AG04450 (cell line): ENCODE data around the gene MRPL22. TPM values are rescaled to one million over a fixed set of nuclear protein-coding genes. Genes with fewer than 3 reads are reported as not detected.

Experiments used
- CTCF ChIA-PET: fragments of 300-600, 350-600 bp; formaldehyde crosslinking; extraction: SDS; loops from one replicate; lab custom pipeline; 2022; ENCODE audit warnings: antibody characterized with exemption, inconsistent platforms; lab: Charles Lee
- POLR2A ChIA-PET: fragments of 350-600 bp; formaldehyde crosslinking; extraction: SDS; loops from one replicate; lab custom pipeline; 2021; ENCODE audit warnings: antibody characterized with exemption, inconsistent platforms; lab: Yijun Ruan, JAX
- DNase-seq: peaks from one replicate; pipeline ENCODE4 v3.0.0-alpha.2; 2011; ENCODE audit warnings: low read depth, low spot score
- H3K27ac ChIP-seq: one replicate; pipeline ENCODE4 v1.5.1; 2012; ENCODE audit warnings: low read depth, low read length, control low read depth
- H3K27me3 ChIP-seq: one replicate; pipeline ENCODE4 v1.6.0; 2012; ENCODE audit warnings: low read length; ENCODE audit not compliant: control insufficient read depth, insufficient read depth
- H3K4me3 ChIP-seq: 2 replicates; pipeline ENCODE4 v1.5.1; 2011; ENCODE audit warnings: mild to moderate bottlenecking, low read depth, low read length, control low read depth
- H3K9me3 ChIP-seq: 2 replicates; pipeline ENCODE4 v1.5.1; 2012; ENCODE audit warnings: low read length; ENCODE audit not compliant: control insufficient read depth, insufficient read depth
- CTCF ChIP-seq: IDR thresholded peaks from 2 replicates; pipeline ENCODE4 v1.5.1; 2011; ENCODE audit warnings: low read depth, low read length, control low read depth, inconsistent platforms
- polyA plus RNA-seq: library from polyadenylated mRNA; depleted of rRNA; stranded (reverse); fragments of >200 nt; gene quantifications from 2 replicates; pipeline ENCODE4 v1.2.3, GENCODE V29; 2011

The MRPL22 gene
- polyA plus RNA-seq, 1 experiment = 47.3 TPM

GRCh38 chr5:154966874-154967273 lies 26.0 kb downstream of the MRPL22 start:
- no peak overlapping the region for H3K27ac ChIP-seq
- no peak for TF ChIP-seq CTCF
- ChIA-PET POLR2A (no interaction called here), CTCF (interaction anchor here (0.6 to 0.8 kb wide), 3 partner anchors 21 to 180 kb away, joined by 3 to 4 read pairs (median 3); no protein-coding TSS in a partner anchor)
- H3K4me3 ChIP-seq = no peak overlapping the region
- no peaks in the 10 kb centered on the region for H3K27me3 ChIP-seq
- DNase-seq = no peak
- no peaks in the 10 kb centered on the region for H3K9me3 ChIP-seq

DNA sequence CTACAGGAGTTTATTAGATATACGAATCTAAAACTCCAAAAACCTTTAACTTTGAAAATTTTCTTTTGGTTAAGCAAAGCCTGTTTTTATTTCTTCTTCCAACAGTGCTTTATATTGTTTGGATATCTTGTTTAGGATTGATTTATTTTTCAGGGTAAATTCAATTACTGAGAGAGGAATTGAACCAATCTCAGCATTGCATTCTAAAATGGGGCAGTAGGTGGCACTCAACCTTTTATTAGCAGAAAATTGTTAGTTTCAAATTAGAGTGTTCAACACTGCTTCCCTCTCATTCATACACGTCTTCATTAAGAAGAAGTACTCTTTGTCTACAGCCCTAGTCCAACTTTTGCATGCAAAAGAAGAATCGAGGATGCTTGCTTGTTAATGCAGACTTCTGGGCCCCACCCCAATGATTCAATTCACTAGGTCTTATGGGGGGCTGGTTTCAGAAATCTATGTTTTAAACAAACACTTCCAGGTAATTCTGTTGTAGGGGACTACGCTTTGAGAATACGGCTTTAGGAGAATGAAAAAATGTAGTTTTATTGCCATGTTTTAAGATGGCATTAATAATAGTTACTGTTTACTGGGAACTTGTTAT lies 26.6 kb downstream of the MRPL22 start:
- POLR2A ChIA-PET = no interaction called here
- Histone ChIP-seq H3K4me3 (no peak overlapping the region), H3K27ac (no peak overlapping the region), H3K9me3 (no peaks in the 10 kb centered on the region), H3K27me3 (no peaks in the 10 kb centered on the region)
- no peak for DNase-seq
- CTCF ChIA-PET = interaction anchor here (0.7 to 1.9 kb wide), 9 partner anchors 8 to 180 kb away, joined by 3 to 8 read pairs (median 4); no protein-coding TSS in a partner anchor
- TF ChIP-seq CTCF = peak; percentile 67

- POLR2A ChIA-PET = no interaction called here
- CTCF ChIA-PET = interaction anchor here (0.6 to 1.9 kb wide), 7 partner anchors 13 to 178 kb away, joined by 3 to 8 read pairs (median 3); no protein-coding TSS in a partner anchor
These were observed 28.1 kb downstream of the MRPL22 start for GRCh38 chr5:154968953-154969352.

GRCh38 chr5:154970759-154971158 lies 29.9 kb downstream of the MRPL22 start:
- no peak overlapping the region for H3K27ac ChIP-seq
- H3K4me3 ChIP-seq = no peak overlapping the region
- H3K27me3 ChIP-seq = no peaks in the 10 kb centered on the region
- DNase-seq = no peak
- no peaks in the 10 kb centered on the region for H3K9me3 ChIP-seq
- CTCF ChIA-PET = interaction anchor here (0.6 to 3.9 kb wide), 5 partner anchors 10 to 176 kb away, joined by 3 to 71 read pairs (median 17); no protein-coding TSS in a partner anchor
- POLR2A ChIA-PET = no interaction called here
- TF ChIP-seq CTCF = no peak

More at GRCh38 chr5:154968953-154969352, 28.1 kb downstream of the MRPL22 start:
- Histone ChIP-seq H3K9me3 (no peaks in the 10 kb centered on the region), H3K27me3 (no peaks in the 10 kb centered on the region), H3K27ac (no peak overlapping the region), H3K4me3 (no peak overlapping the region)
- no peak for DNase-seq
- no peak for TF ChIP-seq CTCF

DNA sequence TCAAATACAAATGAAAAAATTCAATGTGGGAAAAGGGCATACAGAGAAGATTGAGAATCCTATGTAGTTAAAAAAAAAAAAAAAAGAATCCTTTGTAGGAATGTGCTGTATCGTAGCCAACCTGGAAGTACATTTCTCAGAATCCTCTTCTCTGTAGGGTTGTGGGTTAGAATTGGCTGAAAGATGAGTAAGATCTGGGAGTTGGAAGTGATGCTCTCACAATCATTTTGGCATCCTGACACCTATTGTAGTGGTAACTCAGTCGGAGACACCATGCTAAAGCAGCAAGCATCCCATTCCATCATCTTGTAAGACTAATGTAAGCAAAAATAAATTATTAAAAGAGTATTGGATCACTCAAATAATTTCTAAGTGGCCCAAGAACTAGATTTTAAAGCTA lies 30.6 kb downstream of the MRPL22 start:
- CTCF ChIA-PET = interaction anchor here (1.5 to 3.9 kb wide), 13 partner anchors 9 to 176 kb away, joined by 3 to 71 read pairs (median 8); no protein-coding TSS in a partner anchor
- no peak overlapping the region for H3K27ac ChIP-seq
- POLR2A ChIA-PET = no interaction called here
- H3K27me3 ChIP-seq = no peaks in the 10 kb centered on the region
- no peaks in the 10 kb centered on the region for H3K9me3 ChIP-seq
- no peak for TF ChIP-seq CTCF
- no peak for DNase-seq
- H3K4me3 ChIP-seq = no peak overlapping the region
